Osteocyte (in vitro differentiated cells): ENCODE data around the gene NDUFS1. TPM values are rescaled to one million over a fixed set of nuclear protein-coding genes. Genes with fewer than 3 reads are reported as not detected.

ENCODE experiments used
- DNase-seq: peaks from one replicate; pipeline ENCODE4 v3.0.0; 2021; ENCODE audit warnings: mixed read lengths; ENCODE audit not compliant: unreplicated experiment; ENCODE audit errors: extremely low spot score
- H3K27ac Mint-ChIP-seq: one replicate; pipeline ENCODE4 v1.8.0; 2021; ENCODE audit warnings: mild to moderate bottlenecking, mixed read lengths; ENCODE audit not compliant: unreplicated experiment
- H3K27me3 Mint-ChIP-seq: one replicate; pipeline ENCODE4 v1.8.0; 2021; ENCODE audit warnings: mixed read lengths; ENCODE audit not compliant: unreplicated experiment
- H3K36me3 Mint-ChIP-seq: one replicate; pipeline ENCODE4 v1.8.0; 2021; ENCODE audit warnings: mixed read lengths; ENCODE audit not compliant: unreplicated experiment
- H3K4me1 Mint-ChIP-seq: one replicate; pipeline ENCODE4 v1.8.0; 2021; ENCODE audit warnings: mixed read lengths; ENCODE audit not compliant: unreplicated experiment
- H3K4me3 Mint-ChIP-seq: one replicate; pipeline ENCODE4 v1.8.0; 2021; ENCODE audit warnings: mild to moderate bottlenecking, moderate library complexity, mixed read lengths; ENCODE audit not compliant: unreplicated experiment
- H3K9me3 Mint-ChIP-seq: one replicate; pipeline ENCODE4 v1.8.0; 2021; ENCODE audit warnings: mixed read lengths; ENCODE audit not compliant: unreplicated experiment
- total RNA-seq: library from RNA; stranded (reverse); gene quantifications from 2 replicates; pipeline ENCODE4 v1.2.1, GENCODE V29; 2021
- TF ChIP-seq, protein P1 (sequence below): fragments of 200-600 bp; sonication (generic); IDR thresholded peaks from 2 replicates; pipeline ENCODE4 v1.5.0; 2021; ENCODE audit warnings: antibody characterized with exemption, mild to moderate bottlenecking, moderate library complexity

Gene NDUFS1
- total RNA-seq, 1 donor from 2014 or later = 90.5 TPM

GRCh38 chr2:206092297-206092696 lies 66.9 kb downstream of the NDUFS1 start:
- TF ChIP-seq, protein P1, sequence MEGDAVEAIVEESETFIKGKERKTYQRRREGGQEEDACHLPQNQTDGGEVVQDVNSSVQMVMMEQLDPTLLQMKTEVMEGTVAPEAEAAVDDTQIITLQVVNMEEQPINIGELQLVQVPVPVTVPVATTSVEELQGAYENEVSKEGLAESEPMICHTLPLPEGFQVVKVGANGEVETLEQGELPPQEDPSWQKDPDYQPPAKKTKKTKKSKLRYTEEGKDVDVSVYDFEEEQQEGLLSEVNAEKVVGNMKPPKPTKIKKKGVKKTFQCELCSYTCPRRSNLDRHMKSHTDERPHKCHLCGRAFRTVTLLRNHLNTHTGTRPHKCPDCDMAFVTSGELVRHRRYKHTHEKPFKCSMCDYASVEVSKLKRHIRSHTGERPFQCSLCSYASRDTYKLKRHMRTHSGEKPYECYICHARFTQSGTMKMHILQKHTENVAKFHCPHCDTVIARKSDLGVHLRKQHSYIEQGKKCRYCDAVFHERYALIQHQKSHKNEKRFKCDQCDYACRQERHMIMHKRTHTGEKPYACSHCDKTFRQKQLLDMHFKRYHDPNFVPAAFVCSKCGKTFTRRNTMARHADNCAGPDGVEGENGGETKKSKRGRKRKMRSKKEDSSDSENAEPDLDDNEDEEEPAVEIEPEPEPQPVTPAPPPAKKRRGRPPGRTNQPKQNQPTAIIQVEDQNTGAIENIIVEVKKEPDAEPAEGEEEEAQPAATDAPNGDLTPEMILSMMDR = no peak
- Mint-ChIP-seq H3K9me3 (no peaks in the 10 kb centered on the region), H3K4me3 (no peak overlapping the region), H3K36me3 (no peaks in the 10 kb centered on the region), H3K4me1 (peaks cover 9% of the 10 kb centered on the region), H3K27ac (no peak overlapping the region), H3K27me3 (no peaks in the 10 kb centered on the region)
- no peak for DNase-seq

GRCh38 chr2:206088248-206088647 lies 71.0 kb downstream of the NDUFS1 start:
- TF ChIP-seq, protein P1 = no peak
- H3K27me3 Mint-ChIP-seq = no peaks in the 10 kb centered on the region
- H3K27ac Mint-ChIP-seq = peak overlapping the region; percentile 47
- H3K9me3 Mint-ChIP-seq = no peaks in the 10 kb centered on the region
- DNase-seq = no peak
- H3K4me3 Mint-ChIP-seq = peak overlapping the region; percentile 42
- H3K4me1 Mint-ChIP-seq = peaks cover 23% of the 10 kb centered on the region
- H3K36me3 Mint-ChIP-seq = no peaks in the 10 kb centered on the region

DNA sequence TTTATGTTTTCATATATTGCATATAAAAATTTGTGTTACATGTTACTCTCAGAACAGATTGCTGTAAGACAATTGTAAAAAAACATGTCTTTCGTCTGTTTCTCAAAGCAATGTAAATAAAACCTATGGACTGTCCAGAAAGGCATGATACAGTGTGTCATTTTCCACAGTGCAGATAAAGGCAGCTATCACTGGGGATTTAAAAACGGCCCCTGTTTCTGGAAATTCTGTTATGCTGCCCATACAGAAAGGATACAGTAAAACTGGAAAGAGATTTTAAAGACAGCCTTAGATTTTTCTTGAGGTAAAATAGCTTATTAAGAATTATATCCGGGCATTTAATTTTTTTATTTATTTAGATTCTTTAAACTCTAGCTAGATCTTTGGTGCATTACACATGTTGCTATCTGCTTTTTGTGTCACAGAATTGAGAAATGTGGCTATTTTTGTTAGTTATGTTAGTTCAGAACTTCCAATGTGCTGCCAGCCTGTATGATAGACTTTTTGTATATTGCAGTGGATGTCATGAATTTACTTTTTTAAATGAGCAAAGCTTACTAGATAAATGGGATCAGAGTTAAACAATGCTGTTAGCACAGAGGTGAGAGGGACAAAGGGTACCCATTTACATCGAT lies 72.4 kb downstream of the NDUFS1 start:
- Mint-ChIP-seq H3K36me3 (no peaks in the 10 kb centered on the region), H3K4me3 (peak overlapping the region; percentile 98), H3K27me3 (no peaks in the 10 kb centered on the region), H3K27ac (peak overlapping the region; percentile 91), H3K9me3 (no peaks in the 10 kb centered on the region), H3K4me1 (peaks cover 26% of the 10 kb centered on the region)
- no peak for DNase-seq
- TF ChIP-seq, protein P1 = no peak

DNA sequence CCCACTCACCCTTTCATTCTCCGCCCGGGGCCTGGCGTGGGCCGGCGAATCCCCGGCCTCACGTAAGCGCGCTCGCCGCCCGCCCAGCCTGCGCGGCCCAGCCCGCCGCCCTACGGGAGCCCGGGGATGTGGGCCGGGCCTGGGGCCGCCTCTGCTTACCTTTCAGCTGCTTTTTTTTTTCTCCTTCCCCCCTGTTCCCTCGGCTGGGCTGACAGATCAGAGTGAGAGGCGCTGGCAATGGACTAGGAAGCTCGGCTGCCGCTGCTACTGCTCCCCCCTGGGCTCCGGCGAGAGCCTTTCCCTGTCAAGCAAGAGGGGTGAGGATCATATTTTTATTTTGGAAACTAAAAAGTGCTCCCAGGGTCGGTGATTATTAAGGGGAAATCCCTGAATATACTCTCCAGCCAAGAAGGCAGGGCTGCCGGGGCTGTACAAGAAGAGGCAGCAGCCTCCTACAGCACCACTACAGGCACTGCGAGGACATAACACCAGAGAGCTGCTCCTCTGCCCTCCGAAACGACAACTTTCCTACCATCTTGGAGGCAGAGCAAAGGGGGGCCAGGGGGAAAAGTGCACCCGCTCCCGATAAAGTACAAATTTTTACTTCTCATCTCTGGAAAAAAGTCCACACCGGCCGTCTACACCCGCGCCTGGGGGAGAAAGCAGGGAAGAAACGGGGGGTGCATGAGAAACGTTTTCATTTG lies 73.3 kb downstream of the NDUFS1 start, which contains the start of gene INO80D:
TSS of gene INO80D (minus strand) at position 433 of the 704 bp plus-strand sequence. CDS start 23,158 bp downstream, outside the sequence.
- Mint-ChIP-seq H3K4me1 (peaks cover 26% of the 10 kb centered on the region), H3K9me3 (no peaks in the 10 kb centered on the region), H3K4me3 (peak within 1 kb of the TSS; percentile 98), H3K36me3 (no peaks in the 10 kb centered on the region), H3K27me3 (no peaks in the 10 kb centered on the region), H3K27ac (peak within 1 kb of the TSS; percentile 100)
- TF ChIP-seq, protein P1 = peak; percentile 49
- peak; percentile 90 for DNase-seq
